ENCODE measurements around the gene OSBPL9.

The OSBPL9 gene

GRCh38 chr1:51788938-51789337 is 172.0 kb downstream of the OSBPL9 start:
- no peak for DNase-seq (ENCODE audit: low spot score)

- no peak for DNase-seq (ENCODE audit: low spot score)
Observed at GRCh38 chr1:51789342-51789741, 172.4 kb downstream of the OSBPL9 start.

- DNase-seq (ENCODE audit: low spot score): no peak
Observed at GRCh38 chr1:51790385-51790784, 173.5 kb downstream of the OSBPL9 start.

GRCh38 chr1:51791888-51792287 is 175.0 kb downstream of the OSBPL9 start:
- no peak for DNase-seq (ENCODE audit: low spot score)

GRCh38 chr1:51792864-51793263 is 176.0 kb downstream of the OSBPL9 start:
- peak; percentile 59 for DNase-seq (ENCODE audit: low spot score)

GRCh38 chr1:51794260-51794659 is 177.4 kb downstream of the OSBPL9 start:
- no peak for DNase-seq (ENCODE audit: low spot score)

GRCh38 chr1:51794868-51795267 is 178.0 kb downstream of the OSBPL9 start:
- DNase-seq (ENCODE audit: low spot score): no peak

GRCh38 chr1:51799372-51799771 is 182.5 kb downstream of the OSBPL9 start:
- no peak for DNase-seq (ENCODE audit: low spot score)

GRCh38 chr1:51814513-51814912 is 197.6 kb downstream of the OSBPL9 start:
- DNase-seq (ENCODE audit: low spot score): no peak

- DNase-seq (ENCODE audit: low spot score): peak; percentile 53
Observed at GRCh38 chr1:51818487-51818886, 201.6 kb downstream of the OSBPL9 start.

- DNase-seq (ENCODE audit: low spot score): peak; percentile 56
Observed at GRCh38 chr1:51819021-51819420, 202.1 kb downstream of the OSBPL9 start.

- DNase-seq (ENCODE audit: low spot score): no peak
Observed at GRCh38 chr1:51819810-51820209, 202.9 kb downstream of the OSBPL9 start.

- peak; percentile 5 for DNase-seq (ENCODE audit: low spot score)
Observed at GRCh38 chr1:51829058-51829457, 212.2 kb downstream of the OSBPL9 start.

- DNase-seq (ENCODE audit: low spot score): peak; percentile 19
Observed at GRCh38 chr1:51833700-51834099, 216.8 kb downstream of the OSBPL9 start.

- DNase-seq (ENCODE audit: low spot score): no peak
Observed at GRCh38 chr1:51837243-51837642, 220.4 kb downstream of the OSBPL9 start.

Measured in kidney tubule cell (primary cell).